Skin epidermis (tissue), 12 donors: Measurements from ENCODE around the gene MTRF1L.
"Not testable (repeated sequence)": the region's sequence is repeated elsewhere in the genome, so short reads cannot be mapped to it uniquely, and the experiment has no call there.

Experiments used
- H3K27ac ChIP-seq, 21 experiments: fragments of 200-600 bp; sonication (generic) in 11 of 21; one replicate each; pipeline ENCODE4 v1.5.0; 2020; ENCODE audit warnings: mild to moderate bottlenecking in 3 of 21, inconsistent platforms in 2 of 21, moderate library complexity in 2 of 21
- H3K4me3 ChIP-seq, 7 experiments: fragments of 200-600 bp; sonication (generic) in 2 of 7; one replicate each; pipeline ENCODE4 v1.5.0; 2020; ENCODE audit warnings: inconsistent platforms in 2 of 7, mild to moderate bottlenecking in 2 of 7, moderate library complexity in 1 of 7

The MTRF1L gene

DNA sequence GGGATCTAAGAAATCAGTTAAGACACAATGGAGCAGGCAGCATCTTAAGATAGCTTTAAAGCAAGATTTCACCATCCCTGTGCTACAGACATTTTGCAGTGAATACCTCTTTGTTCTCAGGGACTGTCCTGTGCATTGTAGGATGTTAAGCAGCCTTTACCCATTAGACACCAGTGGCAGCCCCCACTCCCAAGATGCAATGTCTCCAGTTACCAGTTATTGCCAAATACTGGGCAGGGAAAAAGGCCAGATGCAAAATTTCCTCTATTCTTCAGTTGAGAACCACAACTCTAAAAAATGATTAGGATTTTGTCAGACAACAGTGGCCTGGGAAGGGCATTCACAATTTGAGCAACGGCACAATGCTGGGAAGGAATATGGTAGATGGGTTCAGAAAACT lies 25.8 kb downstream of the MTRF1L start:
- Histone ChIP-seq H3K4me3 (no peak overlapping the region), H3K27ac (no peak overlapping the region)

DNA sequence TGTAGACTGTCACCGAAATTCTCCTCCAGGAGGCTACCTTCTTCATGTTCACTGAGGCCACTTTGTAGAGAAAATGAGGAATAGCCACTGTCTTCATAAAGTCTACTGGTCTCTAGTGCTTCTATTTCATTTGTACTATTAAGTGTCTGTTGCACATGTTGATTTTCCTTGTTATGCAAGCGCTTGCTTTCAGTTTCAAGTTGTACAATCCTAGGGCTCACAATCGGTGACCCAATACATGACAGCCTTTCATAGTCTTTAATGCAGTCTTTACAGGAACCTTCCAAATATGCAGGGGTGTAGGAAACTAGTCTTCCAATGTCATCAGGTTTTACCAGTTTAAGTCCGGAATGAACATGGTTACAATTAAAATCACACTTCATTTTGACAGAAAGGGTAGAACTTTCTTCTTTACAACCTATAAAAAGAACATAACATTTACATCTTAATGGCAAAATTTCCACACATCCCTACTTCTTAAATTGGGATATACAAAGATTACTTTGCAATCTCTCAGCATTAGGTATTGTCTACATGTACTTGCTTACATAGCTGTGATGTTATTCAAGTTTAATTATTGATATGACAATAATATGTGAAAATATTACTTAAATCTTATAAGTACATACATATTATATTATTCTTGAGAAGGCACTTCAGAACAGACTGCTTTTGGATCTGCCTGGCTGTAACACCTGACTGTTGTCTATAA lies 27.1 kb downstream of the MTRF1L start:
- peak overlapping the region in 3 of 21 experiments; percentile 27 to 43 (median 38) for H3K27ac ChIP-seq
- H3K4me3 ChIP-seq: no peak overlapping the region

DNA sequence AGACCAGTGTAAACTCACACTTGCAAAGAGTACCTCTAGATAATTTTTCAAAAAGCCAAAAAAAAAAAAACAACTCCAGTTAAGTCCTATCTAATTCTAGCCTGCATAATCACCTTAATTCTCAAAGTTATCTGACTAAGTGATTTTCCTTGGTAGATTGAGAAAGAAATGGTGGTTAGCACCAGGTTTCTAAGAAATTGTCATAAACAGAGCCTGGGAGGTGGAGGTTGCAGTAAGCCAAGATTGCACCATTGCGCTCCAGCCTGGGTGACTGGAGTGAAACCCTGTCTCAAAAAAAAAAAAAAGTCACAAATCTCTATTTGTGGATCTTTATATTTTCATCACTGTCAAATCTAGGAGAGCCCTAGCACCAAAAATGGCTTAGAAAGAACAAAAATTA lies 28.6 kb downstream of the MTRF1L start:
- Histone ChIP-seq H3K4me3 (no peak overlapping the region), H3K27ac (no peak overlapping the region)

DNA sequence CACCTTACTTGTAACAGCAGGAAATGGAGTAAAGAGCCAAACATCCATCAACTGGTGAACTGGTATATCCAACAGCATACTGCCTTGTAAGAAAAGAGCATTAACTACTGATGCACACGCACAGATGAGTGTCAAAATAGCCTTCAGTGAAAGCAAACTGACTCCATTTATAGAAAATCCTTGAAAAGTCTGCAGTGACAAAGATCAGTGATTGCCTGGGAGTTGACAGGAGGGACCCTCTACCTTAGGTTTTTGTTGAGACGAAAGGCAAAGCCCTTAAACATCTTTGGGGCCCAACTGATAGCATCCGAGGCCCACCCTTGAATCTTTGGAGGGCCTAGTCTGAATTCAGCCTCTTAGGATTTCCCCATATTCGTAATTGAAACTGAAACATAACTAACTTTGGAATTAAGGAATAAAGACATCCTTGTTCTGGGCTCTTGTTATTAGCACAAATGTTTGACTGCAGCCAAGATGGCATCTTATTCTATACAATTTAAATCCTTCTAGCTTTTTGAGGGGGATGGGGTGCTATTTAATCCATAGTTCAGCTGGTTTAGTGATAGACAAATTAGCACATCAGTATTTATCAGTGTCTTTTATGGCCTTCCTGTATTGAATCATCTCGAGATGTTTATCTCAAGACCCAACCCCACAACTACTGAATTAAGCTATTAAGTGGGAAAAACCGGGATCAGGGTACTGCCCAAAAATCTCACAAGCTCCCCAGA lies 32.7 kb downstream of the MTRF1L start:
- H3K4me3 ChIP-seq: no peak overlapping the region

DNA sequence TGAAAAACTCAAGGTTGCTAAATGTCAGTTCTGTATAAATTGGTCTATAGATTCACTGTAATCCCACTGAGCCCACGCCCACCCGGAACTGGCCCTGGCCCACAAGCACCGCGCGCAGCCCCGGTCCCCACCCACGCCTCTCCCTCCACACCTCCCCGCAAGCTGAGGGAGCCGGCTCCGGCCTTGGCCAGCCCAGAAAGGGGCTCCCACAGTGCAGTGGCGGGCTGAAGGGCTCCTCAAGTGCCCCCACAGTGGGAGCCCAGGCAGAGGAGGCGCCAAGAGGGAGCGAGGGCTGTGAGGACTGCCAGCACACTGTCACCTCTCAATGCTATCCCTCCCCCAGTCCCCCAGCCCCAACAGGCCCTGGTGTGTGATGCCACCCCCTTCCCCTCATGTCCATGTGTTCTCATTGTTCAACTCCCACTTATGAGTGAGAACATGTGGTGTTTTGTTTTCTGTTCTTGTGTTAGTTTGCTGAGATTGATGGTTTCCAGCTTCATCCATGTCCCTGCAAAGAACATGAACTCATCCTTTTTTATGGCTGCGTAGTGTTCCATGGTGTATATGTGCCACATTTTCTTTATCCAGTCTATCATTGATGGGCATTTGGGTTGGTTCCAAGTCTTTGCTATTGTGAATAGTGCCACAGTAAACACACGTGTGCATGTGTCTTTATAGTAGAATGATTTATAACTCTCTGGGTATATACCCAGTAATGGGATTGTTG lies 36.2 kb downstream of the MTRF1L start:
- not testable (repeated sequence) for H3K27ac ChIP-seq, H3K4me3 ChIP-seq

More for the DNA sequence above, 32.7 kb downstream of the MTRF1L start:
- no peak overlapping the region for H3K27ac ChIP-seq

DNA sequence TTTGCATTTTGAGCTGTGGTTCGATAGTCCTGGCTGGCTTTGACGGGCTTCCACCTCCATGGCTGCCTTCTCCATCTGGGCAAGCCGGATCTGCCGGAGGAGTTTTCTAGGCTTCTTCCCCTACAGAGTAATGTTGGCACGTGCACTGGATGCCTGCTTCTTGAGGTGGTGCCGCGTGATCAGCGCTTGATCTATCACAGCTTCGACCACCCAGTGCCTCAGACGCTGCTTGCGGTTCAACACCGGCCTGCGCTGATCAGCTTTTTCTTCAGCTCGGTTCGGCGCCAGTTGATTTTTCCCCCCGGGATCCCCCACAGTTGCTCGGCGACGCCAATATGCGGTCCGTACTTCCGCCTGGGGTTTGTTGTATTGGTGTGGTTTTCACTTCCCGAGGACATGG lies 43.2 kb downstream of the MTRF1L start:
- H3K4me3 ChIP-seq: no peak overlapping the region
- no peak overlapping the region for H3K27ac ChIP-seq

DNA sequence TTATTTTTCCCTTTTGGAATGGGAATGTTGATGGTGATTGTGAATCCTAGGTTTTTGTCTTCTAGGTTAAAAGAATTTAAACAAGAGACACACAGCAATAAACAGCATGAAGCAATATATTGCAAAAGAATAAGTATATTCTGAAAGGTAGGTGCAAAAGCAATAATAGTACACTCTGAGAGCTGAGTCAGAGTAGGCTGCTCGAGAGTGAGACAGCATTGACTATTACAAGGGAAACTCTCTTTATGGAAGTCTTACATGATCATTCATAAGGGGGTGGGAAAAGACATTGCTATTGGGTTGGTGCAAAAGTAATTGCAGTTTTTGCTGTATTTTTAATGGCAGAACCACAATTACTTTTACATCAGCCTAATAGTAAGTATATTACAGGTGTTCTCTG lies 44.7 kb downstream of the MTRF1L start:
- no peak overlapping the region for H3K27ac ChIP-seq
- no peak overlapping the region for H3K4me3 ChIP-seq

DNA sequence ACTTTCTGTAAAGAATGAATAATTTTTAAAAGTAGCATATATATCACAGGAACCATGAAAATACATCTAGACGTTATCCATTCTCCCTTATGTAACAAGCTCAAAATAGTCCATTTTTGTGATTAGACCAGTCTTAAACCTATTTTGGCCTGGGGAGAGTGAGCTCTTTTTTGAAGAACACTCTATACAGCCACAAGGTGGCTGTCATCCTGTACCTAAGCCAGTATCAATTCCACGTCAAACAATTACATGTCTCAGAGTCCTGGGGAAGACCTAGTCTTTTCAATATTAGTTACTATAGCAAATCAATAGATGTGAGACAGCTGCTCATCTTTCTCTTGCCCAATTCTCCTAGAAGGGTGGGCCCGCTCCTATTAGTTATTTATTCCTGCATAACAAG lies 48.1 kb downstream of the MTRF1L start:
- Histone ChIP-seq H3K4me3 (no peak overlapping the region), H3K27ac (no peak overlapping the region)

DNA sequence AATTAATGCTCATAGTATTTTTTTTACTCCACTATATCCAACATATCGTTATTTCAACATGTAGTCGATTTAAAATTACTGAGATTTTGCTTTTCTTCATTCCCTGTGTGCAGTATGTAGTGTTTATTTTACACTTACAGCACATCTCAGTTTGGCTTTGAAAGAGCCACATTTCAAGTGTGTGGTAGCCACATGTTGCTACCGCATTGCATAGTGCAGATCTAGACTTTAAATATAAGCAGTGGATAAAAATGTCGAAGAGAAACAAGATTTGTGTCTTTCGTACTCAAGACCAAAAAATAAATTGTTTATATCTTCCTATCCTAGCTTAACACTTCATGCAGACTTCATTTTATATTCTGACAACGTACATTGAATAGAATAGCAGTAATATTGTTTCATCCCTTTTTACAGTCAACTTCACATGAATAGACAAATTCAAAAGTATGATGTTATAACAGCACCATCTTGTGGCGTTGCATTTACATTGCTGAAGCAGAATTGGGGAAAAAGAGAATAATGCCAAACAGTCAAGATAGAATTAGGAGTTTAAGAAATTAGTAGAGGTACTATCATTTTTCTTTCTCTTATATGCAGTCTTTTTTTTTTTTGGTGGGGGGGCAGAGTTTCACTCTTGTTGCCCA lies 49.5 kb downstream of the MTRF1L start:
- no peak overlapping the region for H3K27ac ChIP-seq
- no peak overlapping the region for H3K4me3 ChIP-seq

DNA sequence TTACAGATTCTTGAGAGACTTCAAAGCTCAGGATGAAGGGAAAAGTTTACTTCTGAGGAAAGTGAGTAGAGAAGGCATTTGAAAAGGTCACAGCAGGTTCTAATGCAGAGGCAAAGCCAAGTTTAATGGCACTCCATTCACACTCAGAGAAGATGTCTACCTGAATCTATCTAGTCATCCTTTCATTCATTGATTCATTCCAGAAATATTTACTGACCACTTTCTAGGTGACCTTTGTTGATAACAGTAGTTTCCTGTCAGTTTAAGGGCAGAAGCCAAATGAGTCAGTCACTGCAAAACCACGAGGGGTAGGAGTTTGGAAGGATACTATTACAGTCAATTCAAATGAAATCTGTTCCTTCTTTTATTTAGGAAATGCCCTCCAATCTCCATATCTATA lies 50.5 kb downstream of the MTRF1L start:
- H3K27ac ChIP-seq: no peak overlapping the region
- H3K4me3 ChIP-seq: no peak overlapping the region

DNA sequence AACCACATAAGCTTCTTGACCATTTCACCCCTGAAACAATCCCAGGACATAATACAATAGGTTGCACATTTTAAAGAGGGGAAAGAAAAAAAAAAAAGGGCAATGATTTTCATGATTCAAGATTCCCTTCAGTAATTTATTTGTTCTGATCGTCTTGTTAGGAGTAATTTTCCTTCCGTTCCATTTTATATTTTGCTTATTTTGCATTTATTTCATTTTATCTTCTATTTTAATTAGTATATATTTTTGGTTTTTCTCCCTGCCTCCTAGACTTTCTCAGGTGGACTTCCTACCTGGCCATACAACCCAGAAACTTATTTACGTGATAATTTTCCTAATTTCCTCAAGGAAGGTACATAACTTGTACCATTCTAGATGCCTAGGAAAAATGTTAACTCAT lies 52.3 kb downstream of the MTRF1L start:
- Histone ChIP-seq H3K4me3 (no peak overlapping the region), H3K27ac (no peak overlapping the region)

DNA sequence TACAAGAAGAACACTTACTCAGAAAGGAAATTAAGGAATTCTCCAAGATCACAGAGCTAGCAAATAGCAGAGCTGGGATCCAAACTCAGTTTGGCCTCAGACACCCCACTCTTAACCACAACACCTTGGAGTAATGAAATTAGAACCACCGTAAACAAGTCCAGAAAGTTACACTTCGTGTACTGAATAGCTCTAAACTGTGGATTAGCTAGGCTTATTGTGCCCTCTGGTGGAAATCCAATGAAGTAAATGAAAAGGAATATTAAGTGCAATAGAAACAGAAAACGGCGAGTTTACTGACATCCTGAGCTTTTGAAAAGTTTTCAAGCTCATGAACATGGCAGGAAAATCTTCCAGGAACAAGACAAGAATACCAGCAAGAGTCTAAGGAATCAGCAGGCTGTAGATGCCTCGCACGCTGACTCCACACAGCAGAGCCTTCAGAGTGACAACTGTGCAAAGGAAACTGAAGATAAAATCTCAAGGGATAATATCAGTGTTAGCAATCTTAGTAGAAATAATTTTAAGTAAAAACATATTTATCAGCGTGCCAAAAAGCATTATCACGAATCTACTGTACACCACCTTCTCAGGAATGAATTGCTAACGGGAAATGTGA lies 54.2 kb downstream of the MTRF1L start:
- H3K27ac ChIP-seq: no peak overlapping the region
- H3K4me3 ChIP-seq: no peak overlapping the region

DNA sequence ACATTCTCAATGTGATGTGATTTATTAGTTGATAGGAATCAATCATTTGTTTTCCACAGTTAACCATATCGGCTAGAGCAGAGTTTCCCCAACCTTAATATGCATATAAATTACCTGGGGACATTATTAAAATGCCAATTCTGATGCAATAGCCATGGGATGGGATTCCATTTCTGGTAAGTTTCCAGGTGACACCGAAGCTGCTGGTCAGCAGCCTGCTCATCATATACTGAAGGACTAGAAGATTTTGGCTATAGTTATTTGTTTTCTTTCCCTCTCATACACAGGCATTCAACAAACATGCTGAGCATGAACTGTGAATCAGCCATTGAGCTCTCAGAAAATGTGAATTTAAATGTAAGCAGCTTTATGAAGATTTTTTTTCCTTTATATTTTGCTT lies 55.5 kb downstream of the MTRF1L start:
- Histone ChIP-seq H3K27ac (no peak overlapping the region), H3K4me3 (no peak overlapping the region)

DNA sequence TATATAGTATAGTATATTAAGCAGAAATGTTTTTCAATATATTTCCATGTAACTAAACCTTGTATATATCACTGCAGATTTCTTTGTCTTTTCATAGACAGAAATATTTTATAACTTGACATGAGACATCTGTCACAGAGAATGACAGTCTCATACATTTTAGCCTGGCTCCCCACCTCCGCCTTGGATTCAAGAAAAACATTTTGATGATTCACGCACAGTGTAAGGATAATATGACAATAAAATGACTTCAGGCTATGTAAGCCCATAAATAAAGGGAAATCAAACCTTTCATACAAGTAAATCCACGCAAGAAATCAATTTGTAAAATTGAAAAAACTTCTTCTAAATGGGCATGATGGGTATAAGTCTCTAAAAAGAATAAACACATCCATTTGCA lies 56.0 kb downstream of the MTRF1L start:
- H3K27ac ChIP-seq: no peak overlapping the region
- H3K4me3 ChIP-seq: no peak overlapping the region

DNA sequence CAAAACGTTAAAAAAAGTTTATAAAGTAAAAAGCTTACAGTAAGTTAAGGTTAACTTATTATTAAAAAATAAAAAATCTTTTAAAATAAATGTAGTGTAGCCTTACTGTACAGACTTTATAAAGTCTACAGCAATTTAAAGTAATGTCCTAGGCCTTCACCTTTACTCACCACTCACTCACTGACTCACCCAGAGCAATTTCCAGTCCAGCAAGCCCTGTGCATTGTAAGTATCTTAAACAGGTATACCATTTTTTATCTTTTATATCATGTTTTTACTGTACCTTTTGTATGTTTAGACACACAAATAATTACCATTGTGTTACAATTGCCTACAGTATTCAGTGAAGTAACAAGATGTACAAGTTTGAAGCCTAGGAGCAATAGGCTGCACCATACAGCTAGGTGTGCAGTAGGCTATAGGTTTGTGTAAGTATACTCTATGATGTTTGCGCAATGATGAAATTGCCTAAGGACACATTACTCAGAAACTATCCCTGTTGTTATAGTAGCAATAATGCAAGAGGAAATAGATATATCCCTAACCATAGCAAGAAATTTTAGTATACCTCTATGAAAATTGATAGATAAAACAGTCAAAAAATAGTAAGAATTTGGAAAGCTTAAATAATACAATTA lies 59.1 kb downstream of the MTRF1L start:
- Histone ChIP-seq H3K4me3 (no peak overlapping the region), H3K27ac (no peak overlapping the region)

DNA sequence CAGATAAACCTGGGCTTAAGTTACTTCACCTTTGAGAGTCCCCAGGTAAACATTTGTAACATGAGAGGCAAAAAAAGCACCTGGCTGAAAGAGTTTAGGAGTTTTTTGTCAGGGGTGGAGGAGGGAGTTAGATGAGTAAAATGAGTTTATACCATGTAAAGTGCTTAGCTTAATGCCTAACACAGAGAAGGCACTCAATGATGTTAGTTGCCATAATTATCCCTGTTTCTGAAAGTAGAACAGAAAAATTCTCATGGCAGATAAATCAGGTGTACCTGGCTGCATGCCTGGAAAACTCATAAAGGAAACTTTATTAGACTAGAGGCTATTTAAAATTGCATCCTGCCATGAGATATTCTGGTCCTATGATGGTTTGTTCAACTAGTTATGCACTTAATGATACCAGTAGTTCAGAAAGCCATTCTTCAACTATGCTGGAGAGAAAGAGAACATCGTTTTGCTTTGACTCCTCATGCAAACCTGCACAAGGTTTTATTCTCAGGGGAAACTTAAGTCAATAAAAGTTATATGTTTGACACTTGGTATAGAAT lies 60.1 kb downstream of the MTRF1L start:
- Histone ChIP-seq H3K27ac (no peak overlapping the region), H3K4me3 (no peak overlapping the region)

DNA sequence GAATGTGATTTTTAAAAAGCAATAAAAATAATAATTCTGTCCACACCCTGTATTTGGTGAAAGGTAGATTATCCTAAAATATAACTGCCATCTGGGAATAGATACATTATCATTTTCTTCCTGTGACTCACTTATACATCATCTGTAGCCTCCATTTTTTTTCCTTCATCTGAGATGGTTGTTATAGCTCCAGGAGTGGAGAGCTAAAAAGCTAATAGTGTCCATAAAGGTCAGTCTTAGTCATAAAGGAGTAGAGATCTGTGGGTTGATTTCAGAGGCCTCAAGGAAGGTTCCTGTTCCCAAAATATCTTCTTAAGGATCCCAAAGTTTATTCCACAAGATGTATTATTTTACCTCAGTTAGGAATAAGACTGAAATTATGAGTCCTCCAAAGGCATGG lies 60.8 kb downstream of the MTRF1L start:
- Histone ChIP-seq H3K4me3 (no peak overlapping the region), H3K27ac (no peak overlapping the region)
